Tibial nerve (tissue), 4 donors: ENCODE results near the gene ATP7B. TPM values are rescaled to one million over a fixed set of nuclear protein-coding genes. Genes with fewer than 3 reads are reported as not detected.
A peak's percentile ranks its signal among the peaks of the same experiment; 100 is the strongest.

Experiments
- DNase-seq, 2 donors: peaks; one replicate each; pipeline ENCODE4 v3.0.0-alpha.2; 2019; ENCODE audit warnings: low spot score in 2 of 2
- H3K27ac ChIP-seq, 4 donors: fragments of 200-600 bp; sonication (generic) in 3 of 4; one replicate each; pipeline ENCODE4 v1.5.1; 2017 to 2019; ENCODE audit warnings: mild to moderate bottlenecking in 1 of 4
- H3K27me3 ChIP-seq, 2 donors: fragments of 200-600 bp; sonication (generic) in 1 of 2; one replicate each; pipeline versions ENCODE4 v1.5.1 to v1.6.0; 2017 to 2019
- H3K36me3 ChIP-seq, 3 donors: fragments of 200-600 bp; sonication (generic); one replicate each; pipeline ENCODE4 v1.5.1; 2018 to 2019
- H3K4me1 ChIP-seq, 4 donors: fragments of 200-600 bp; sonication (generic) in 3 of 4; one replicate each; pipeline ENCODE4 v1.5.1; 2017 to 2019
- H3K4me3 ChIP-seq, 4 donors: fragments of 200-600 bp; sonication (generic) in 3 of 4; one replicate each; pipeline ENCODE4 v1.5.1; 2017 to 2019; ENCODE audit warnings: mild to moderate bottlenecking in 1 of 4, moderate library complexity in 1 of 4
- H3K9me3 ChIP-seq, 4 donors: fragments of 200-600 bp; sonication (generic) in 3 of 4; one replicate each; pipeline ENCODE4 v1.5.1; 2017 to 2019
- EP300 ChIP-seq, 2 donors: sonication (generic); formaldehyde crosslinking; IDR thresholded peaks; one replicate each; pipeline ENCODE4 v1.6.1; 2017; ENCODE audit warnings: antibody characterized with exemption in 2 of 2, mild to moderate bottlenecking in 1 of 2
- POLR2A ChIP-seq, 2 donors: fragments of 450-650 bp; IDR thresholded peaks; one replicate each; pipeline ENCODE4 v1.6.1; 2017; ENCODE audit warnings: antibody characterized with exemption in 2 of 2, mild to moderate bottlenecking in 2 of 2, moderate library complexity in 2 of 2
- WGBS, 2 donors: methylation state at CpG; one replicate each; pipeline ENCODE4 v1.1.5; 2018; 5-methylcytosine and 5-hydroxymethylcytosine counted together
- total RNA-seq, 4 donors: library from RNA; depleted of rRNA; stranded (reverse); fragments of >200 nt; gene quantifications; one replicate each; pipeline ENCODE4 v1.1.0, GENCODE V29; 2016
- TF ChIP-seq, protein P1 (sequence below), 5 experiments: fragments of 200-600 bp in 3 of 5; fragments of 450-650 bp in 2 of 5; sonication (generic) in 3 of 5; IDR thresholded peaks; one replicate each; pipeline ENCODE4 v1.5.1; 2016 to 2019; ENCODE audit warnings: antibody characterized with exemption in 5 of 5, mild to moderate bottlenecking in 3 of 5, moderate library complexity in 2 of 5

The ATP7B gene
- total RNA-seq: 1 to 10 TPM; 5.1 to 8.4 (median 6.7) TPM

DNA sequence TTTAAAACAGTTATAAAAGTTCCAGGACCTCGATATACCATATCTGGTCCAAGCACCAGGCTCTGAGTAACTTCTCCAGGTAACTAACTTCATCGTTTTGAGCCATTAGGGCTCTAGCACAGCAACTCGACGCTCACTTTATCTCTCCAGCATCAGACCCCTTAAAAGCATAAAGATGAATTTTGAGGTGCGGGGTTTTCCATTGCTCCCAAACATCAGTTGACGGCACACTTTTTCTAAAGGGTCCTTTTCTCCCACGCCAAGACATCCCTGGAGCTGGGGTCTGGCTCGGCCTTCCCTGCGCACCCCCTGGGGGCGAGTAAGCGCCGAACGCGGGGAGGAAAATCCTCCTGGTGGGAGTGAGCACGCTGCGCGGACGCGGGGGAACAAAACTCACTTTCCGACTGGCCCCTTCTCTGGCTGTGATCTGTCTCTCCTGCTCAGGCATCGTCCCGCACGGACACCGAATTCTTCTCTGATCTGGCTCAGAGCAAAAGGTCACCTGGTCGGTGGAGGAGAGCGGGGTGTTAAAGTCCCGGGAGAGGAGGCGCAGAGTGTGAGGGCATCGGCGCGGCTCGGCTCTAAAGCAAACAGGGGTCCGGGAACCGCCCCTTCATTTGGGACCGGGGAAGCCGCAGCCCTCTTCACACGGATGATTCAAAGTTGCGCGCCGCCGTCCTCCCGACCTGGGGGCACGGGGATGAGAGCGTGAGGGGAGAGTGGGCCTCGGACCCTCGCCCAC is at the start of gene ATP7B:
ATP7B (minus strand) TSS at position 561 of the 742 bp plus-strand sequence; CDS start at position 448, 113 bp downstream.
- Histone ChIP-seq H3K27ac (peak within 1 kb of the TSS in 3 of 4 donors; percentile 64 to 82 (median 74)), H3K4me3 (peak within 1 kb of the TSS; percentile 71 to 94 (median 82)), H3K36me3 (peaks cover 0 to 8% (median 0%) of the 10 kb centered on the region in 3 donors), H3K9me3 (no peaks in the 10 kb centered on the region), H3K27me3 (no peaks in the 10 kb centered on the region), H3K4me1 (peaks cover 4 to 38% (median 9%) of the 10 kb centered on the region in 4 donors)
- 4 to 5% methylated on average over 27 to 35 of the region's 46 CpGs for WGBS, 2 donors
- TF ChIP-seq EP300 (IDR thresholded peaks at IDR 0.05) (no peak), POLR2A (IDR thresholded peaks at IDR 0.05) (no peak)
- TF ChIP-seq, protein P1, sequence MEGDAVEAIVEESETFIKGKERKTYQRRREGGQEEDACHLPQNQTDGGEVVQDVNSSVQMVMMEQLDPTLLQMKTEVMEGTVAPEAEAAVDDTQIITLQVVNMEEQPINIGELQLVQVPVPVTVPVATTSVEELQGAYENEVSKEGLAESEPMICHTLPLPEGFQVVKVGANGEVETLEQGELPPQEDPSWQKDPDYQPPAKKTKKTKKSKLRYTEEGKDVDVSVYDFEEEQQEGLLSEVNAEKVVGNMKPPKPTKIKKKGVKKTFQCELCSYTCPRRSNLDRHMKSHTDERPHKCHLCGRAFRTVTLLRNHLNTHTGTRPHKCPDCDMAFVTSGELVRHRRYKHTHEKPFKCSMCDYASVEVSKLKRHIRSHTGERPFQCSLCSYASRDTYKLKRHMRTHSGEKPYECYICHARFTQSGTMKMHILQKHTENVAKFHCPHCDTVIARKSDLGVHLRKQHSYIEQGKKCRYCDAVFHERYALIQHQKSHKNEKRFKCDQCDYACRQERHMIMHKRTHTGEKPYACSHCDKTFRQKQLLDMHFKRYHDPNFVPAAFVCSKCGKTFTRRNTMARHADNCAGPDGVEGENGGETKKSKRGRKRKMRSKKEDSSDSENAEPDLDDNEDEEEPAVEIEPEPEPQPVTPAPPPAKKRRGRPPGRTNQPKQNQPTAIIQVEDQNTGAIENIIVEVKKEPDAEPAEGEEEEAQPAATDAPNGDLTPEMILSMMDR (IDR thresholded peaks at IDR 0.05): no peak
- no peak for DNase-seq

DNA sequence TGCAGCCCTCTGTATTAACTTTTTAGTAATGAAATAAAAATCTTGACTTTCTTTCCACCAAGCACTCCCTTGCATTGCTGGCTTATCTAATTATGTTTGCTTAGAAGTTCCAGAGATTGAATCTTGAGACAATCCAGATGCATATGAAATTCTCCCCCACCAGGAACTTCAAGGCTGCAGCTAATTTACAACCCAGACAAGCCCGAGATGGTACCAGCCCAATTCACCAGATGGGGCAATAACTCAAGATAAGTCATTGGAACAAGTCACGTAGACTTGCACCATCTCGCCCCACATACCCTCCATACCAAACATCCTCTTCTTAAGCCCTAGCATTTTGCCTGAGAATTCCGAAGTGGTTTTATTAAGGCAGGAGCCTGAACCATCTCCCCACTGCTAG is 42.2 kb upstream of the ATP7B start:
- H3K36me3 ChIP-seq: no peaks in the 10 kb centered on the region
- no peaks in the 10 kb centered on the region for H3K4me1 ChIP-seq
- TF ChIP-seq, protein P1 (IDR thresholded peaks at IDR 0.05): no peak
- TF ChIP-seq POLR2A (IDR thresholded peaks at IDR 0.05): no peak
- no peak for TF ChIP-seq EP300 (IDR thresholded peaks at IDR 0.05)
- no peak for DNase-seq
- 68 to 71% methylated on average over 4 of the region's 4 CpGs for WGBS, 2 donors
- peaks cover 0 to 42% (median 1%) of the 10 kb centered on the region in 4 donors for H3K9me3 ChIP-seq
- no peak overlapping the region for H3K4me3 ChIP-seq
- no peaks in the 10 kb centered on the region for H3K27me3 ChIP-seq
- H3K27ac ChIP-seq: no peak overlapping the region

DNA sequence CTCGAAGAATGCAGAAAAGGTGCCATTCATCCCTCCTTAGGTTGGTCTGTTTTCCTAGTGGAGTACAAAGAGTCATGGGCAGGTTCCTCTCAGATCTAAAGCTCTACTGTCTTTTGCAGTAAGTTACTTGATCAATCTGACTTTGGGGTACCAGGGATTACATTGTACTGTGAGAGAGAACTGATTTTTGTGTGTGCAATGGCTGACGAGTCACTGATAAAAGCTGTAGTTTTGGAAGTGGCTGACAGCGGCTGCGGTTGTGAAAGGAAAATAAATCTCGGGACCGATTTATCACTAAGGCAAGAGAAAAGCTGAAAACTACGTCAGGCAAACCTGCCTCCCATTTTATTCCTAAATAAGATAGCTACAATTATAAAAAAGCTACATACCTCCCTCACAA is 40.1 kb upstream of the ATP7B start:
- no peak for DNase-seq
- Histone ChIP-seq H3K36me3 (no peaks in the 10 kb centered on the region), H3K4me3 (no peak overlapping the region), H3K9me3 (peaks cover 0 to 47% (median 1%) of the 10 kb centered on the region in 4 donors), H3K27me3 (no peaks in the 10 kb centered on the region), H3K27ac (no peak overlapping the region), H3K4me1 (no peaks in the 10 kb centered on the region)
- WGBS, 2 donors: 77 to 78% methylated on average over 7 of the region's 7 CpGs
- TF ChIP-seq, protein P1 (IDR thresholded peaks at IDR 0.05): no peak
- TF ChIP-seq POLR2A (IDR thresholded peaks at IDR 0.05): no peak
- TF ChIP-seq EP300 (IDR thresholded peaks at IDR 0.05): no peak

DNA sequence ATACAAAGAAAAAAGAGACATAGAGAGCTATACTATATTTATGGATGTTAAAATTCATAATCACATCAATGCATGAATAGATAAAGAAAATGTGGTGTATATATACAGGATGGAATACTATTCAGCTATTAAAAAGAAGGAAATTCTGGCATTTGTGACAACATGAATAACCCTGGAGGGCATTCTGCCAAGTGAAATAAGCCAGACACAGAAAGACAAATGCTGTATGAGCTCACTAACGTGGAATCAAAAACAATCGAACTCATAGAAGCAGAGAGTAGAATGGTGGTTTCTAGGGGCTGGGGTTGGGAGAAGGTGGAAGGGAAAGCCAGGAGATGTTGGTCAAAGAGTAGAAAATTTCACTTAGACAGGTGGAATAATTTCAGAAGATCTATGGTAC is 37.3 kb upstream of the ATP7B start:
- Histone ChIP-seq H3K4me1 (no peaks in the 10 kb centered on the region), H3K9me3 (peaks cover 0 to 54% (median 3%) of the 10 kb centered on the region in 4 donors), H3K27ac (no peak overlapping the region), H3K36me3 (peaks cover 0 to 7% (median 0%) of the 10 kb centered on the region in 3 donors), H3K27me3 (no peaks in the 10 kb centered on the region), H3K4me3 (no peak overlapping the region)
- 47 to 70% methylated on average over 2 of the region's 2 CpGs for WGBS, 2 donors
- TF ChIP-seq, protein P1 (IDR thresholded peaks at IDR 0.05): no peak
- TF ChIP-seq POLR2A (IDR thresholded peaks at IDR 0.05): no peak
- no peak for TF ChIP-seq EP300 (IDR thresholded peaks at IDR 0.05)
- no peak for DNase-seq

DNA sequence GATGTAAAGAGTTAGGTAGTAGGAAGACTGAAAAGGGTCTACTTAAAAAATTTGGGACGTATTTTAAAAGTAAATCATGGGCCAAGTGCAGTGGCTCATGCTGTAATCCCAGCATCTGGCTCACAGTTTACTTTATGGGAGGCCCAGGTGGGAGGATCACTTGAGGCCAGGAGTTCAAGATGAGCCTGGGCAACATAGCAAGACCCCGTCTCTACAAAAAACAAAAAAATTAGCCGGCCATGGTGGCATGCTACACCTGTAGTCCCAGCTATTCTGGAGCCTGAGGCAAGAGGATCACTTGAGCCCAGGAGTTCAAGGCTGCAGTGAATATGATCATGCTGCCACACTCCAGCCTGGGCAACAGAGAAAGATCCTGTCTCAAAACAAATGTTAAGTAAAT is 36.2 kb upstream of the ATP7B start:
- no peaks in the 10 kb centered on the region for H3K27me3 ChIP-seq
- DNase-seq: no peak
- H3K9me3 ChIP-seq: peaks cover 0 to 52% (median 2%) of the 10 kb centered on the region in 4 donors
- H3K36me3 ChIP-seq: peaks cover 0 to 7% (median 0%) of the 10 kb centered on the region in 3 donors
- WGBS, 2 donors: 91 to 96% methylated on average over 3 of the region's 3 CpGs
- H3K4me1 ChIP-seq: no peaks in the 10 kb centered on the region
- no peak overlapping the region for H3K4me3 ChIP-seq
- TF ChIP-seq EP300 (IDR thresholded peaks at IDR 0.05) (no peak), POLR2A (IDR thresholded peaks at IDR 0.05) (no peak)
- TF ChIP-seq, protein P1 (IDR thresholded peaks at IDR 0.05): no peak
- H3K27ac ChIP-seq: no peak overlapping the region
